SK-N-DZ (cell line): ENCODE measurements around the gene UVRAG.

Source experiments
- DNase-seq: peaks from one replicate; pipeline ENCODE4 v3.0.0-alpha.2; 2015; ENCODE audit warnings: low spot score

Gene UVRAG

DNA sequence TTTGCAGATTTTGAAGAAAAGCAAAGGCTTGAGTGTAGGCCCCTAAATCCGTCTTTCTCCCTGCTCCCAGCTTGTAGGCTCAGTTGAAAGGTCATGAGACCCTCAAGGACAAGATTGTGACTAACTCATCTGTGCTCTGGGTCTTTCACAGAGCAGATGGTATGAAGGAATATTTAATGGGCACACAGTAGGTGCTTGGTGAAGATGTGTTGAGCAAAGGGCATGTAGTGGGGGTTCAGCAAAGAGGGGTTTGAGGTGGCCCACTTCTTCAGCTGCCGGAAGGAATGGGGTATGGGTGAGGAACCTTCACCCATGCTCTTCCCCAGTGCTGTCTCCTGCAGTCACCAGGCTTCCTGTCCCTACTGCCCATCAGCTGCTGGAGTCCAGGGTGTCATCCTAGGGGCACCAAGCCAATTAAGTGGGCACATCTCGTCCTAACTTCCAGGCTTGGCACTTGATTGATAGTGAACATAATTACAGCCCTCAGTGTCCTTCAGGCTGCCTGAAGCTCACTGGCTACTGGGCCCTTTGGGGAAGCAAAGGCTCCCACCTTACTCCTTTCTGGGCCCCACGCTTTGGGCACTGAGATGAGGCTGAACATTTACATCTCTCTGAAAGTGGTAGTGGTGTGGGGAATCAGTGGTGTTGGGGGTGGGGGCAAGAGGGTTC lies 31.5 kb upstream of the UVRAG start:
- DNase-seq, result no peak

DNA sequence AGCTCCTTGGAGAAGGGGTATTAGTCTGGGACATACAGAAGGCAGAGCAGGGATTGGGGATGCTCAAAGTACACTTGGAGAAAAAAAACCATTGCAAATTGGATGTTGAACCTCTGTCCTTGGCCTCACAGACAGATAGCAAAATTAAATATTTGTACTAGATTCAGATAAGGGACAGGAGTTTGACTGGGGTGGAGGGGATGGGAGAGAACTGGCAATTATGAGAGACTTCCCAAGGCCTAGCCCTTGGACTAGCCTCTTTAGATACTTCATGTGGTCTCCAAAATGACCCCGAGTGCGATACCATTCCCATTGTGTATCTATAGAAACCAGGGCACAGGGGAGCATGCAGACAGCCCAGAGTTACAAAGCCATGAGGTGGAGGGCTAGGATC lies 30.9 kb upstream of the UVRAG start:
- DNase-seq, result no peak

DNA sequence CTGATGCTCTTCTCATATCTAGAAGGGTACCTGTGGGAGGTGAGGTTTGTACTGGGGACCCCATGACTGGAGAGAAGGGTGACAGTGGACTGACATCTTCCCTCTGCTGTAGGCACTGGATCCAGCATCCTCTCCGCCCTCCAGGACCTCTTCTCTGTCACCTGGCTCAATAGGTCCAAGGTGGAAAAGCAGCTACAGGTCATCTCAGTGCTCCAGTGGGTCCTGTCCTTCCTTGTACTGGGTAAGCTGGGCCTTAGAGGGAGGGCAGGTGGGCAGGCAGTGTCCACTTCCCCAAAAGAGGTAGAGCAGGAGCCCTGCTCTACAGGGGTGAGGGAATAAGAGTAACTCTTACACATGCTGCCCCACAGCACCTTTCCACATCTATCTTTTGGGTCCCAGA lies 30.5 kb upstream of the UVRAG start:
- no peak for DNase-seq

DNA sequence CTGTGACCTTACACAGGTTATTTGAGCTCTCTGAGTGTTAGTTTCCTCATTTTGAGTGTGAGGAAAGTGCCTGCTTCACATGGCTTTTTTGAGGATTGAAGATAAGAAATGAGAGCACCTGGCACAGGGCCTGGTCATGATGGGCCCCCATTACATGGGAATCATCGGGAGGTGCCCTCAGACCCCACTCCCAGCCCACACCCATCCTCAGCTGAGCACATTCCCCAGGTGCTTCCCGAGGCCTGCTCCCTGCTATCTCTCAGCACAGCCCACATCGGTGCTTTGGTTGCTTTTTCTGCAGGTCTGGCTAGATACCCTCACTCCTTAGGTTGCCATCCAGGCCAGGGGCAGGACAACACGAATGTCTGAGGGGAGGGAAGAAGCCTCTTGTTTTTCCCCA lies 29.8 kb upstream of the UVRAG start:
- DNase-seq, result no peak

DNA sequence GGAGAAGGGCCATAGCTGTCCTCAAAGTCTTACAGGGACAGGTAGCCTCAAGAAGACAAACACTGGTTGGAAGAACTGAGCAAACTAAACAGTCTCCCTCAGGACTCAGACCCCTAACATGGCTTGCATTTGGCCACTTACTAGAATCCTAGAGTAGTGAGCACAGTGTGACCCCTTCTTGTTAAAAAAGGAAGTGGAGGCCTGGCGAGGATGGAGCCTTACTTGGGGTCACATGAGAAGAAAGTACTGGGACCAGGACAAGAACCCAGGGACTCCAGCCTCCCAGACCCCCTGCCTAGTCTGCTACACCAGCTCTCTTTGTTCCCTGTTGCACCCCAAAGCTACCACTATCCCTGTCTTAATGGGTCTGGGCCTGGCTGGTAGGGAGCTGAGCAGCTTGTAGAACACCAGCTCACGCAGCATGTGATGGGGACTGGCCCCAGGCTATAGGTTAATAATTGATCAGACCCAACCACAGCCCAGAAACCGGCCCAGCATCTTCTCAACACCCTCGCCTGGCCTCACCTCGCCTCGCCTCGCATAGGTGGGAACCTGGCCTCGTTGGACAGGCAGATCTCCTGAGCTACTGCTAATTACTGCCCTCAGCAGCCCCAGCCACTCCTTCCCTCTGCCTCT lies 28.8 kb upstream of the UVRAG start:
- no peak for DNase-seq

DNA sequence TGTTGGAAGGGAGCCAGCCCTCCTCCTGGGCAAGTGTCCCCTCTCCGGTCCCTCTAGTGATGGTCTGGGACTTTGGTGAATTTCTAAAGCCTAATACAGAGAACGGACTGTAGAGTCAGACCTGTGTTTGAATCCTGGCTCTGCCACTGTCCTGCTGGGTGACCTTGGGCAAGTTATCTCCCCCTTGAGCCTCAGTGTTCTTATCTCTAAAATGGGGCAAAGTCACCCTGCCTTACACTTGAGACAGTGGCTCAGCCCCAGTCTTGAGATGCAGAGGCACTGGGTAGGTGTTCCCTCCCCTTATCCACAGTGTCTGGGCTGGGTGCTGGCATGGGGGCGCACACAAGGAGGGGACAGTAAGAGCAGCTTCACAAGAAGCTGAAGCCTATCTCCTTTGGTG lies 25.5 kb upstream of the UVRAG start:
- DNase-seq, result no peak

DNA sequence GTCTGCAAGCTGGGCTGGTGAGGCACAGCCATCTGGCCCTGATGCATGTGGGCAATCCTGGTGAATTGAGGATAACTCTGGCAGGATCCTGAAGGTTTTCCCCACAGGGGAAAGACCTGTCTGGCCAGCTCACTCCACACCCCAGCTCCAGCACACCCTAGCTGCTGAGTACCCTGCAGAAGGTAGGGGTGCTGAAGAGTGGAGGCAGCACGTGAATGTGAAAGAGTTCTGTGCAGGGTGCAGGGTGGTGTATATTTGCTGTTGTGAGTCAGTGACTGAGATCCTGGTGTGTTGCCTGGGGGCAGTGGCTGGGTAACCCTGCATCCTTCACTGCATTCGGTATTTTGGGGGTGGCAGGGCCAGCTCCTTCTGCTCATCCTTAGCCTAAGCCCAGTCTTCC lies 24.0 kb upstream of the UVRAG start:
- DNase-seq, result no peak

DNA sequence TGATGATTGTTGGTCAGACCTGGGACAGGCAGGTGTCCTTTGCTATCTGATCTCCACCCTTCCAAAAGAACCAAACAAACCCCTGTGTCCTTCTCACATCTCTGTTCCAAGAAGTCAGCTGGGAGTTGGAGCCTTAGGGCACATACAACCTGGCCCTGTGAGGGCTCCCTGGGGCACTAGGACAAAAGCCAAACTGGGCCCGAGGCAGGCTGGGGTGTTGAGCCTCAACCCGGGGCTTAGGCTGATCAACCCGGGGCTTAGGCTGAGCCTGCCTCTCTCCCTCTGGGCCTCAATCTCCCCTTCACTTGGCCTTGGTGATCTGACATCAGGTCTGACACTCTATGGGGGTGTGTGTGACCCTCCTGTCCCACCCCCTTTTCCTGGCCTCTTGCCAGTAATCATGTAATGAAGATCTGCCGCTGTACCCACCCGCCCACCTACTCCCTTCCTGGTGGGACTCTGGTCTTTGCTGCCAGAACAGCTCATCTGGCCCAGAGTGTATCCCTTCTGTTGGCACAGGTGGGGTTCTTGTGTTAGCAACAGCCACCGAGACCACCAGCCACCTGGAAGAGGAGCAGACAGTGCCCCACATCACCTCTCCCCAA lies 22.8 kb upstream of the UVRAG start:
- DNase-seq, result no peak

DNA sequence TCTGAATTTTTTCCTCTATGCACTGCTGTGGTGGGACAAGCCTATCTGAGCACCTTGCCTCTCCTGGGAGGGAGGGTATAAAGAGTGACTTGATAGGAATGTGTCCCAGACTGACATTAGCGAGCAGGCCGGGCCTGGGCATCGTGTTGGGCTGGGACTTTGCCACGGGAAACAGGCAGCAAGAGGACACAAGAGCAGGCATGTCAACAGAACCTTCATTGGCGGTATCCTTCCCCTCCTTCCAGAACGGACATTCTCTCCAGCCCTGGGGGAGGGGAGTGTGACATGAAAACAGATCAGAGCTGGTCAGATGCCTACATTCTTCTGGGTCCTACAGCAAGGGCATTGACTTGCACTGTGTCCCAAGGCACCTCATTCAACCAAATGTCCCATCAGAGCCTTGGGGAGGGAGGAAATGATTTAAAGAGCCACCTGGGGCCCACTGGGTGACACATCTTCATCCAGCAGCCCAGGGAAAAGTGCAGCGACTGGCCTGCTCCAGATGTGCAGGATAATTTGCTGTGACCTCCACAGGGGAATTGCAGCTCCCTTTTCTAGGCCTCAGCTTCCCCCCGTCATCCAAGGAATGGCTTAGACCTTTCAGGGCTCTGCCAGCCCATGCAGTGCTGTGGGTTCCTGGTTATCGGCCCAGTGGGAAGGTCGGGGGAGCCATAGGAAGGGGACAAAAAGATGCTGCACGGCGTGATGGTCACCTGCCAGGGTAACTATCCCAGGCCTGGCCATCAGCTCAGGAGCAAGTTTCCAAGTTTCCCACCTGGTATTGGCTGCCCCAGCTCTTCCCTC lies 21.8 kb upstream of the UVRAG start:
- no peak for DNase-seq

DNA sequence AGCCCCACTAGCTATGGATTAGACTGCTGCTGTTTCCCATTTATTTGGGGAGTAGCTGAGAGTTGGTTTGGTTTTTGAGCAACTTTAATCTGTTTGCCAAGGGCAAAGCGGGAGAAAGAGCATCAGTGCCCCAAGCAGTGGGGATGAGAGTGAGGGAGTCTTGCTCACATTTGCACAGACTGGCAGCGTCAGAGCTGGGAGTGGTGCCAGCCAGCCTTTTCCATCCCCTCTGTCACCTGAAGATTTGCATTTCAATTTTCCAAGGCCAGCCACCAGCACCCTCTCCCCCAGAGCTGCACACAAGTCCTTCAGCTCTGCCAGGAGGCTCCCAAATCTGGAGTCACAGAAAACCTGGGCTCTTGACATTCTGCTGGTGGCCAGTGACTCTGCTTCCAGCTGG lies 21.0 kb upstream of the UVRAG start:
- no peak for DNase-seq

DNA sequence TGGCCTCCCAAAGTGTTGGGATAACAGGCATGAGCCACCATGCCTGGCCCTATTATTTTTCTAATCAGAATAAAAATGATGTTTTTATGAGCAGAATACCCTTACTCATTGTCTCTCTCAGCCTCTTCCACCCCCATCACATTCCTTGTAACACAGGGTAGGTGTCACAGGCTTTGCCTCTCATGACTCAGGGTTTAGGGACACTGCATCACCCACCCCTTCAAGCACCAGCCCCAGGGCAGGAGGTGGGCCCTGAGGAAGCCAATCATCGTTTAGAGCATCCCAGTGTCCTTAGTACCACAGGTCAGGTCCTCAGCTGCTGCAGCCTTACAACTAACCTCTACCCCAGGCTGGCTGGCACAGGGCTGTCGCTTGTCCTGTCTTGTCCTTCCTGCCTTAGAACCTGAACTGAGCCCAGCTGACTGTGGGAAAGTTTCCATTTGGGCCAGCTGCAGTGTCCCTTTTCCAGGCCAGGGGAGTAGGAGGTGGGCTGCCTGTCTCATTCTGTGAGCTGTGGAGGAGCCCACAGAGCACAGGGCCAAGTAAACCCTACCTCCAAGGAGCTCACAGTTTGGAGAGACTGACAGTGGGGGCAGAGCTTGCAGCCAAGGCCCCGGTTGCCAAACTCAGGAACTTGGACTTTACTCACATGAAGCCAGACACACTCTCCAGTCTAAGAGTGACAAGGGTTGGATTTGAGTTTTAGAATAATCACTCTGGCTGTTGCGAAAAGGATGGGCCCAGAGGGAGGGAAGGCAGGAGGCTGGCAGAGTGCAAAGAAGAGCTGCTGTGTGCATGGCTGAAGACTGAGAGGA lies 19.5 kb upstream of the UVRAG start:
- no peak for DNase-seq

DNA sequence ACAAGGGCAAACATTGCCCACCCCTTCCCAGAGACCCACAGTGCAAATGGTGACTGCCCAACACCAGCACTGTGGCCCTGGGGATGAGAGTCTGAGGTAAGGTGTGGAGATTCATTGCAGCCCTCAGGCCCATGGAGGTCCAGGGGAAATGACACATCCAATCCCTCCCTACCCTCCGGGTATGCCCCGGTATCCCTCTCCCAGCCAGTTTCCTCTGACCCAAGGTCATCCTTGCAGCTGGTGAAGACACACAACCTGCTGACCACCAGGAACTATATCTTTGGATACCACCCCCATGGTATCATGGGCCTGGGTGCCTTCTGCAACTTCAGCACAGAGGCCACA lies 18.9 kb upstream of the UVRAG start:
- no peak for DNase-seq

DNA sequence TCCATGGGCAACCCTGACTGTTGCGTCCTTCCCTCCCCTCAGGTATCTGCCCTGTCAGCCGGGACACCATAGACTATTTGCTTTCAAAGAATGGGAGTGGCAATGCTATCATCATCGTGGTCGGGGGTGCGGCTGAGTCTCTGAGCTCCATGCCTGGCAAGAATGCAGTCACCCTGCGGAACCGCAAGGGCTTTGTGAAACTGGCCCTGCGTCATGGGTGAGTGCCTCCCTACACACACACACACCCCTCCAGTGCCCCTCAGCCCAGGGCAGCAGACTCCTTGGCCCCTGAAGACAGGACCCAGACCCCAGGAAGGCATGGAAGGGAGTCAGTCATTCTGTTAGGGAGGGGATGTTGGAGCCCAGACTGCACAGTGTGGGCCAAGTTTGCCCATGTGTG lies 17.9 kb upstream of the UVRAG start:
- DNase-seq, result no peak

DNA sequence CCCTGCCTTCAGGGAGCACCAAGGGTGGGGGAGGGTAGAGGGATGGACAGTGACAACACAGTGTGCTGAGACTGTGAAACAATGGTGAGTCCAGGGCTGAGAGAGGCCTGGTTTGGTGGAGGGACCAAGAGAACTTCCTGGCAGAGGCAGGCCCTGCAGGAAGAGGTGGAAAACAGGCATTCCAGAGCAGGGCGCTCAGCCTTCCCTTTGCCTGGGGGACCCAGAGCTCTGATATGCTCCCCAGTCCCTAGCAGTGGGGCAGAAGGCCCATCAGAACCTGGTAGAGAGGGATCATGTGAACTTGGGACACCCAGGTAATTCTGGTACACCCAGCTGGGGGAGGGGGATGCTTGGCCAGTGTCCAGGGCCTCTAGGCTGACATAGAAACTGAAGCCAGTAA lies 17.2 kb upstream of the UVRAG start:
- no peak for DNase-seq

DNA sequence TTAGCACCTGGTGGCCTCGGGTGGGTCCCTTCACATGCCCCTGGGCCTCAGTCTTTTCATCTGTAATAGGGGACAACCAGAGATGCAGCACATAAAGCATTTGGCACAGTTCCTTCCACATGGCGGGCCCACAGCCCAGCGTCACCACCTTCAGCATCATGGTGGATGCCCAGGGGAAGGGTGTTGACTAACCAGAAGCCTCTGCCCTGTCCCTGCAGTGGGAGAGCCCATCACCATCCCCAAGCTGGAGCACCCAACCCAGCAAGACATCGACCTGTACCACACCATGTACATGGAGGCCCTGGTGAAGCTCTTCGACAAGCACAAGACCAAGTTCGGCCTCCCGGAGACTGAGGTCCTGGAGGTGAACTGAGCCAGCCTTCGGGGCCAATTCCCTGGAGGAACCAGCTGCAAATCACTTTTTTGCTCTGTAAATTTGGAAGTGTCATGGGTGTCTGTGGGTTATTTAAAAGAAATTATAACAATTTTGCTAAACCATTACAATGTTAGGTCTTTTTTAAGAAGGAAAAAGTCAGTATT lies 14.8 kb upstream of the UVRAG start:
- no peak for DNase-seq

DNA sequence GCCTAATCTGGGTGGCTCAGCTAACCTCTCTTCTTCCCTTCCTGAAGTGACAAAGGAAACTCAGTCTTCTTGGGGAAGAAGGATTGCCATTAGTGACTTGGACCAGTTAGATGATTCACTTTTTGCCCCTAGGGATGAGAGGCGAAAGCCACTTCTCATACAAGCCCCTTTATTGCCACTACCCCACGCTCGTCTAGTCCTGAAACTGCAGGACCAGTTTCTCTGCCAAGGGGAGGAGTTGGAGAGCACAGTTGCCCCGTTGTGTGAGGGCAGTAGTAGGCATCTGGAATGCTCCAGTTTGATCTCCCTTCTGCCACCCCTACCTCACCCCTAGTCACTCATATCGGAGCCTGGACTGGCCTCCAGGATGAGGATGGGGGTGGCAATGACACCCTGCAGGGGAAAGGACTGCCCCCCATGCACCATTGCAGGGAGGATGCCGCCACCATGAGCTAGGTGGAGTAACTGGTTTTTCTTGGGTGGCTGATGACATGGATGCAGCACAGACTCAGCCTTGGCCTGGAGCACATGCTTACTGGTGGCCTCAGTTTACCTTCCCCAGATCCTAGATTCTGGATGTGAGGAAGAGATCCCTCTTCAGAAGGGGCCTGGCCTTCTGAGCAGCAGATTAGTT lies 14.2 kb upstream of the UVRAG start:
- DNase-seq, result no peak

DNA sequence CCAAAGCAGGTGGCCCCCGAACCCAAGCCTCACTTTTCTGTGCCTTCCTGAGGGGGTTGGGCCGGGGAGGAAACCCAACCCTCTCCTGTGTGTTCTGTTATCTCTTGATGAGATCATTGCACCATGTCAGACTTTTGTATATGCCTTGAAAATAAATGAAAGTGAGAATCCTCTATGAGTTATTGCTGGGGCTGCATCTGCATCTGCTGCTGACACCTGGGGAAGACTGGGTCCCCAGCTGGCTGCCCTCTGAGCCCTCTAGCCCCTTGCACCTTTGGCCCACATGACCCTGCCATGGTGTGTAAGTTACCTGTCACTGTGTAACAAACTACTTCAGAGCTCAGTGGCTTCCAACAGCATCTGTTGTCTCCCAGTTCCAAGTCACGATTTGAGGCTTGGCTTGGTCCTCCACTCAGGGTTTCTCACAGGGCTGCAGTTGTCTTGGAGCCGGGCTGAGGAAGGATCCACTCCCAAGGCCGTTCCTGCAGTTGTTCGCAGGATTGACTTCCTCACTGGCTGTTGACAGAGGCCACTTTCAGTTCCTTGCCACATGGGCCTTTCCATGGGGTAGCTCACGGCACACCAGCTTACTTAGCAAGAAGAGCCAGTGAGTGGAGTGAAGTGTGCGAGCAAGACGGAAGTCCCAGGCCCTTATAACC lies 13.5 kb upstream of the UVRAG start:
- DNase-seq, result no peak

DNA sequence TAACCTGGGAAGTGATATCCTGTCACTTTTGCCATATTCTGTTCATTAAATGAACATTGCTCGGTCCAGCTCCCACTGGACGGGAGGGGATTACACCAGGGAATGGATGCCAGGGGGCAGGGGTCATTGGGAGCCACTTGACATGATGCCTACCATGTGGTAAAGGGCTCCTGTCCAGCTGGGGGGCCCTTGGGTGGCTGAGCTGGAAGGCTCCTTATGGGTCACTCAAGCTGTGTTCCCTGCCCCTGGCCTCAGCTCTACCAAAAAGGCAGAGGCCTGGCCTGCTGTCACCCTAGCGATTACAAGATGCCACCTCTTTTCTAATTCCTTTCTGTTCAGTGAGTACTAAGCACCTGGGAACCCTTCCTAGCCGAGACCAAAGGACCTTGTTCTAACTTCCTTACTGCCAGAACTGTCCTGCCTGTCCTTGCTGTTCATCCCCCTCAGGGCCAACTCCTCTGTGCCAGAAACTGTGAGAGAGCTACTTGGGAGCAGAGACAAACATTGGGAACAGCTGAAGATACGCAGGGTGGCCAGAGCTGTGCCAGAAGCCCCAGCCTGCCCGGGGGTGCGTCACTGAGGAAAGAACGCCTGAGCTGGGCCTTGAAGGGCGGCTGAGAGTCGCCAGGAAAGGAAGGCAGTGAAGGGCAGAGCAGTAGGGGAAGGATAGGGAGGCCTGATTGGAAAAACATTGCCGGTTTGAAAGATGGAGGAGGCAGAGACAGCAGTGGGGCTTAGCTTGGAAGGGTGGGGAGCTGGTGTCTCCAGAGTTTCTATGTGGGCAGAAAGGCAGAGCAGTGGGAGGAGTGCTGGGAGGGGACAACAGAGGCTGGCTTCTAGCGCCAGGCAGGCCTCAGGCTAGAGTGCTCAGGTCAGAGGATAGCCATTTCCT lies 12.7 kb upstream of the UVRAG start:
- no peak for DNase-seq
